DMS153 (cell line): ENCODE measurements around the gene PLXNC1.

Source experiments
- DNase-seq: peaks from one replicate; lab custom pipeline; 2025; lab: John Stamatoyannopoulos, UW

The PLXNC1 gene

DNA sequence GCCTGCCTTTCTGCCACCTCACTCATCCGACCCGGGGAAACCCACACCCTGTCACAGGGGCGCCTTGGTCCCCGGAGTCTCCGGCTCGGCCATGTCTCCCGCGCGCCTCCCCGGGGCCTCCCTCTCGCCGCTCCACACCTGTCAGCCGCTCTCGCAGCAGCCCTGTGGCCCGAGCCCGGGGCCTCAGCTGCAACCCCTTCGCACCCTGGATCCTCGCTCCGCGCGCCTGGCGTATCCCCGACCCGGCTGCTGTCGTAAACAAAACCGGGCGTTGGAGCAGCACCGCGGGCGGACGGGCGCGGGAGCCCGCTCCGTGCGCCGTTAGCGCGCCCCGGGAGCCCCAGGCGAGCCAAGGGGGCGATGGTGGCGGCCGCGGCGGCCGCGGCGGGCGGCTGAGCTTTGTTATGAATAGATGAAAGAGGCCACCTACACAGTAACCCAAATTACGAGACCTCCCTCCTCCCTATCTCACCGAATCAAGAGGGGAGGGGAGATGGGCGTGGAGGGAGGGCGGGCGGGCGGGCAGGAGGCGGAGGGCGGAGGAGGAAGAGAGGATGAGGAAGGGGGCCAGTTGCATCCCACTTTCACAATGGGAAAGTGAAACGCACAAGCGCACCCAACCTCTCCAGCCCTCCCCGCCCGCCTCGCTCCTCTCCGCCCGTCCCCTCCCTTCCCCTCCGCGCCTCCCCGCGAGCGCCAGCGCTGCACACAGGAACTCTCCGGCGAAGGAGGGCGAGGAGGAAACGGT, at the start of gene PLXNC1:
Gene PLXNC1, plus strand, starts transcription at position 587 of the 748 bp plus-strand sequence. CDS start 395 bp downstream, outside the sequence.
- DNase-seq: no peak

DNA sequence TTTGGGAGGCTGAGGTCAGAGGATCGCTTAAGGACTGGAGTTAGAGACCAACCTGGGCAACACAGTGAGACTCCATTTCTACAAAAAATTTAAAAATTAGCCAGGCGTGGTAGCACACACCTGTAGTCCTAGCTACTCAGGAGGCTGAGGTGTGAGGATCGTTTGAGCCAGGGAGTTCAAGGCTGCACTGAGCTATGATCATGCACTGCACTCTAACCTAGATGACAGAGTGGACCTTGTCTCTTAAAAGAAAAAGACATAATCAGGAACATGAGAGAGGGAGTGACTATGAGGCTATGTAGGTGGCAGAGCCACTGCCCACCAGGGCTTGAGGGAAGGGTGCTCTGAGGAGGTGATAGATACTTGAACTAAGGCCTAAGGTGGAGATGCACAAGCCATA, 49.2 kb upstream of the PLXNC1 start:
- no peak for DNase-seq

DNA sequence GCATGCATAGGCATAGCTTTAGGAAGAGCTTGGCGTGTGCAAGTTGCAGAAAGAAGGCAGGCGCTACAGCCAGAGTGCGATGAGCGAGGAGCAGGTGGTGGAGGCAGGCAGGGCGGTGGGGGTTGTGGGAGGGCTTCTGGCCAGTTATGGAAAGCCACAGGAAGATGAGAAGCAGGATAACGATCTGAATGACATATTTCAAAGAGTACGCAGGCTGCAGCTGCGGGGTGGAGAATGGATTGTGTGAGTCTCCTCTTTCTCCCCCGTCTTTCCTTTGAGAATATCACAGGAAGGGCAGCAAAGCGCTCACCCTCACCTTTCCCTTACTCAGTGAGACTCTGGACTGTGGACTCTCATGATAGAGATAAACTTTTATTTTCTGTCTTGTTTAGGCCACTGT, 48.7 kb upstream of the PLXNC1 start:
- peak; percentile 22 for DNase-seq

DNA sequence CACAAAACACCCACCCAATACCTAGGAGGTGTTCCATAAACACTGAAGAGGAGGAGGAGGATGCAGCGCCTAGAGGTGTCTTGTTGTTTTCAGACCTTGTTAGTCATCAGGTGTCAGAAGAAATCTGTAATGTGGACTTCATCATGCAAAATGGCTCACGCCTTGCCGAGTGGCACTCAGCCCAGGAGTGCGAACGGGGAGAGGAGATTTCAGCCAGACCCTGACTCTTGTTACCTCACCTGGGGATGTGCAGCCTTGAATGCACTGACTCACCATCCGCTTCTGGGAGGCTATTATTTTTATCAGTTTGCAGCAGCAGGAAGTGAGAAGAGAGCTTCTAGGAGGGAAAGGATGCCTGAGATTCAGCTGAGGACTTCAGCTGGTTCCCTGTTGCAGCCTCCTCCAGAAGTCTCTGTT, 48.2 kb upstream of the PLXNC1 start:
- DNase-seq: peak; percentile 18

DNA sequence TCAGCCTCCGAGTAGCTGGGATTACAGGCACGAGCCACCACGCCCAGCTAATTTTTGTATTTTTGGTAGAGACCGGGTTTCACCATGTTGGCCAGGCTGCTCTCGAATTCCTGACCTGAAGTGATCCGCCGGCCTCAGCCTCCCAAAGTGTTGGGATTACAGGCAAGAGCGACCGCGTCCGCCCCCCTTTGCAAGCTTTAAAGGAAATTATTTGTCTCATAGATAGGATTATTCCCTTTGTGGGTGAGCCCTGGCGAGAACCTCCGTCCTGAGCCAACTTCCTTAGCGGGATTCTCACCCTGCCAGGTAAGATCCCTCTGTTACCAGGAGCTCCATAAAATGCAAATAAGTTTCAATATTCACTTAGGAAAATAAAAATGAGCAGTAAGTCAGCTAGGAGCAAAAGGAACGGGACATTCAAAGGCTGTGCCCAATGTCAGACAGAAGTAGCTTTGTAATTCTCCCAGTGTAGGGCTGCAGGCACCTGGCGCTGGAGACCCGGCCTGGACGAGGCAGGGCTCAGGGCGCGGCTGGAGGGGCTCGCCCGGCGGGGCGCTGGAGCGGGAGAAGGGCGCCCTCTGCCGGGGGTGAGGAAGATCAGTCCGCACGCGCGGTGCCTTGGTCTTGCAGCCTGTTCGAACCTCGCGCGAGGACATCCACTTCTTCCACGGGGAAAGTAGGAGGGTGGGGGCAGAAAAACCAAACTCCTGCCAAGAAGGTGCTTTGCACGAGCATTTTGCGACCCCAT, 47.2 kb upstream of the PLXNC1 start:
- DNase-seq: peak; percentile 25

DNA sequence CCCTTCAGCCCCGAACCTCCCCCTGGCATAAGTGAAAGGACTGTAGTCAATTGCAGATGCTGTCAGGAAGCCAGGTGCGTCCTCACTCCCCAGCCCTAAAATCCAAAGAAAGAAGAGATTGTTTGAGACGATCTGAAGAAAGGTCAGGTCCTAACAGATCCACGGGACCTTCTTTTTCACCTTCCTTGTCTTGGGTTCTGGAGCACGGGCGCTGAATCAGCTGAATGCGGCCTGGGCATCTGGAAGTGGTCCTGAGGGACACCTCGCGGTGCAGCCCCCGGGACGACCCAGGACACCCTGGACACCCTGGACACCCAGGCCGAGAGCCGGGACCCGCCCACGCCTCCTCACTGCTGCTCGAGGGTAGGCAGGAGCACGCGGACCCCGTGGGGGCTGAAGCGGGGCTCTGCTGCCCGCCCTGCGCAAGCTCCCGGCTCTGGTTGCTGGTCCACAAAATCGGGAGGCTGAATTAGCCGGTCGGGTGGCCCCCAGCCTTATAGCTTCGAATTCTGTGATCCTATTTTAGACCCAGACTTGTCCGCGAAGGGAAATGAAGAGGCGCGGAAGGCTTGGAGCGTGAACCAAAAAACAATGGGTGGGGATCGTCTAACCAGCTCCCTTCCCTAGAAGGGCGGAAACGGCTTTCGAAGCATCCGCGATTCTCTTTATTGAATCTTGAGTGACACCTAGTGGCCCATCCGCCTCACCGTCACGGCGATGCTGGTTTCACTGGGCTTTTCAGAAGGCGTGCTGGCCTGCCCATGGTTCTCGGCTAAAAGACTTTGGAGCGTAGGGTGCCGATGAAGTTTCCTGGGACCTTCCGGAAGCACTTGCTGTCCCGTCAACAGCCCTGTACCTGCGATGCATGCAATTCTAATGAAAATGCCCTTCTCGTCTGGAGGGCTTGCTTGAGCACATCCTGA, 46.4 kb upstream of the PLXNC1 start:
- peak; percentile 77 for DNase-seq

DNA sequence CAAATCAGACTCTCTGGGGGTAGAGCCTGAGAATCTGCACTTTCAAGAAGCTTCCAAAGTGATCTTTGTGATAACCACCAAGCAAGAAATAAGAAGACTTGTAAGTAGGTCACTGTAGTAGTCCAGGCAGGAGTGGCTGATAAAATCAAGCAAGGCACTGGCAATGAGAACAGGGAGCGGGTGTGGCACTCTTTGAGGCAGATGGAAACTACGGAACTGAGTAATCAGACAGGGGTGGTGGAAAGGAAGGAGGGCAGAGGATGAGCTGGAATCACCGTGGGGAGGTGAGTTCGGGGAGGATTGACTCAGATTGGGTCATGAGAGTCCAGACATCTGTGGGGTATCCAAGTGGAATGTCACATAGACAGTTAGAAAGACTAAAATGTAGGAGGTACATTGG, 44.4 kb upstream of the PLXNC1 start:
- no peak for DNase-seq

DNA sequence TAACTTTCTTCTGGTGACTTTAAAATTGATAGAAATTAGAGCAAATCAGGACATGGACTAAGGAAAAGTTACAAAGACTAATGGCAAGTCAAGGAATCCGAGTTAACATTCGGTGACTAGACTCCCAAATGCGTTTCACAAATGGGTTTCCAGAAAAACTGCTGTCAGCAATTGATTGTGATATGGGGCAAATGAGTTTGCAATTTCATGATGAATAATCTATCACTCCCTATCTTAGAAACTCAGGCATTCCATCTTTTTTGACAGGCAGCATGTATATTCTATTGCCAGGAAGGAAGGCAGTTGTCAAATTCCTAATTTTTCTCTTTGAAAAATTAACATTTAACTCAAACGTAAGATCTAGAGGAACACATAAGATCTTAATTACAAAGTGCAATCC, 40.5 kb upstream of the PLXNC1 start:
- no peak for DNase-seq

DNA sequence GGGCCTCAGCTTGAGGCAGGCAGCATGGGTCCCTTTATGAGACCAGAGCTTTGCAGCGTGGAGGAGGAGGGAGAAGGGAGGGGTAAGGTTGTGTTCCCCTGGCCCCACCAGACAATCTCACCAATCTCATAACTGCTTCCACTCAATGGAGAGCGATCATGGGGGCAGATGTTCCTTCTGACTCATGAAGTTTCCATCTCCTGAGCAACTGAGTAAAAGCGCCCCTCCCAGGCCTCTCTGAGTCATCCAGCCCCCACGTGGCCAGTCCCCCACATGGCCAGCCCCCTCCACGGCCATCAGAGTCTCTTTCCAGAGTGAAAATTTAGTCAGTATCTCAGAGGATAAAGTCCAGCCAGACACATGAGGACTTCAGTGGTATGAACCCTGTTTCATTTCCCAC, 39.2 kb upstream of the PLXNC1 start:
- no peak for DNase-seq

DNA sequence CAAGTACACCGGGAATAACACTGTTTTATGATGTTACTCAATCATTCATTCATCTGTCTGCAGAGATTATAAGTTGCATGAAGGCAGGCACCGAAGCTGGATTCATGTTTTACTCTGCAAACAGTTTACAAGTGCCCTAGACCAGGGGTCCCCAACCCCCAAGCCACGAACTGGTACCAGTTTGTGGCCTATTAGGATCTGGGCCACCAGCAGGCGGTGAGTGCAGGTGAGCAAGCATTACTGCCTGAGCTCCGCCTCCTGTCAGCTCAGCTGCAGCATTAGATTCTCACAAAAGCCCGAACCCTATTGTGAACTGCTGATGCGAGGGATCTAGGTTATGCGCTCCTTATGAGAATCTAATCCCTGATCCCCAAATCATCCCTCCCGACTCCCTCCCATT, 38.1 kb upstream of the PLXNC1 start:
- no peak for DNase-seq

DNA sequence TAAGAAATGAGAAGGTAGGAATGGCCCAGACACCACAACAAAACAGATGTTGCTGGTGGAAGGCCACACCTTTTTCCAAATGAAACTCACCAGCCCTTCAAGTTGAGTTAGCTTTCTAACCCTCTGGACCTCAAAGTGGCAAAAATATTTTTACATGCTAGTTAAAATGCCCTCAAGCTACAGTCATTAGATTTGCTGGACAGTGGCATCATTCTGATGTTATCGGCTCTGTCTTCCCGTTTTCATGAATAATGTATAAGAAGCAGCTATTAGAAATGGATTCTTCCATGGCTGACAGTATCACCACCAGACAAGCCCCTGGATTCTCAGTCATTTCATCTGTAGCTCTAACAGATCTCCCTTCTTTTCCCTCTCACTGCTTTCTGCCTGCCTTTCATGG, 37.1 kb upstream of the PLXNC1 start:
- DNase-seq: no peak

DNA sequence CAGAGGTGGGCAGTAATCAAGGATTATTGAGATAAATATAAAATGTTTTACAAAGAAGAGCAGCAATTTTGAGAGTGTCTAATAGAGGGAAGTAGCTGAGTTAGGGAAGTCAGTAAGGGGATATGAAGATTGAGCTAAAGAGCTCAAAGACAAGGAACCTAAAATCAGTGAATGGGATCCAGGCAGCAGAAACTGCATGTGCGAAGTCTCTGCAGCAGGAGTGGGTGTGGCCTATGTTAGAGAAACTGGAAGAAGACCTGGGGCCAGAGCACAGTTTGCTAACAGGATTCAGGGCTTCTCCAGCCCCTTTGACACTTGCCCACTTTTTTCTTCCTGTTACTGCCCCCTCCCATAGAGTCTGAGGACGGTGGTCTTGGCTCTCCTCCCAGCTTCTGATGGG, 36.3 kb upstream of the PLXNC1 start:
- no peak for DNase-seq

DNA sequence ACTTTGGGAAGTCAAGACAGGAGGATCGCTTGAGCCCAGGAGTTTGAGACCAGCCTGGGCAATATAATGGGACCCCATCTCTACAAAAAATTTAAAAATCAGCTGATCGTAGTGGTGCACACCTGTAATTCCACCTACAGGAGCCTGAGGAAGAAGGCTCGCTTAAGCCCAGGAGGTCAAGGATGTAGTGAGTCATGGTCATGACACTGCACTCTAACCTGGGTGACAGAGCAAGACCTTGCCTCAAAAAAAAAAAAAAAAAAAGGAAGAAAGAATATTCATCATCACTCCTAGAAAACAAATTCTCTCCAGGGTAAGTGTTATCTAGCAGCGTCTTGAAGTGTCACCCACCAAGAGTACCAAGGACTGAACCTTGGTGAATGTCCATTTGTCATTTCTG, 34.2 kb upstream of the PLXNC1 start:
- DNase-seq: no peak

DNA sequence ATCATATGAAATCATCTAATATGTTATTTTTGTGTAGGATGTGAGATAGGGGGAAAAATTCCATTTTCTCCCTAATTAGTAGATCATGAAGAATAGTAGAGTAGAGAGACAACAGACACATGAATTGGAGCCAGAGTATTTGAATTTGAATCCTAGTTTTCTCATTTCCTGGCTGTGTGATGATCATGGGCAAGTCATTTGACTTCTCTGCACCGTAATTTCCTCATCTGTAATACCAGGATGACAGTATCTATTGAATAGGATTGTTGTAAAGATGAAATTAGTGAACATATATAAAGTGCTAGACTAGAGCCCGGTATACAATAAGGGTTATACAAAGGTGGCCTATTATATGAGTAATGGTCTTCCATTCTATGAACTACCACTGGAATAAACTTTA, 32.2 kb upstream of the PLXNC1 start:
- no peak for DNase-seq

DNA sequence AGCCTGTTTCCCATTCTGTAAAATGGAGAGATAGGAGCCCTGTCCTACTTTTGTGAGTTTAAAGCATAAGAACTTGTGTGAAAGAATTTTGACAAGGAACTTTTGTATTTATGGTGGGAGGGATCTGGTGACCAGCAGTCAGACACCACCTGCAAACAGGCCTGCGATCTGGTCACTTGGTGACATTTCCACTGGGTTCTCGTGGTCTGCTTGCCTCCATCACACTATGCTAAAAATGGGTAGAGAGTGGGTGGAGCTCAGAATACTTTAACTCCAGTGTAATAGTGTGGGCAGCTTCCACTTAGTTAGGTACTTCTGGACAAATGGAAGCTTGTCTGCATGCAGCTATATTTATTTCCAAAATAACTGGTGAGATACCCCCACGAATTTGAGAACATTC, 26.5 kb upstream of the PLXNC1 start:
- DNase-seq: no peak

DNA sequence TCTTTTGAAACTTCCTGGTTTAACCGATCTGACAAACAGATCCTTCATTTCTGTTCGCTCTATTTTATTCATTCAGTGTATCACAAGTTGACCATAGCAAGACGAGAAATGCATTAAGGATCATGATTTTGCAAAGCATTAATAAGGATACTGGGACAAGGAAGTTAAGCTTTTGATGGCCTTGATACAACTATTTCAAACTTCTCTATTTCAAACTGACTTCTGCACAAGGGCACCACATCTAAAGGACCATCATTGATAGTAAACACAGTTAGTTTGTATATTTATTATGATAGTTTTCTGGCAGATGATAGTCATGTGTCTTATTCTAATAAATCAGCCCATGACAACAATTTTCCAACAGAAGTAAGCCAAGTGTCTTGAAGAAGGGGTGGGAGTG, 25.8 kb upstream of the PLXNC1 start:
- DNase-seq: no peak

DNA sequence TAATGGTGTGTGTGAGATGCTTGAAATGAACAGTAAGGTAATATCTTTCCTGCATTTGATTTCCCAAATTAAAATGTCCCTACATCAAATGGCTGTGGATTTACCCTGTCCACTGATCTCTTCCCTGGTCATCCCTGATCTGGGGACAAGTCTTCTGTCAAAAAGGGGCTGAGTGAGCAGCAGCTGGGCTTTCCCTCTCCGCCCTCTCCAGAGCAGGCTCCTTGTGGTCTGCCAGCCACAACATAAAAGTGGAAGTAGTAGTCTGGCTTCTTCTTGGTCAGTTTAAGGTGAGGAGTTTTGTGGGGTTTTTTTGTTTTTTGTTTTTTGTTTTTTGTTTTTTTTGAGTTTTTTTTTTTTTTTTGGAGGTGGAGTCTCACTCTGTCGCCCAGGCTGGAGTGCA, 25.2 kb upstream of the PLXNC1 start:
- DNase-seq: no peak

DNA sequence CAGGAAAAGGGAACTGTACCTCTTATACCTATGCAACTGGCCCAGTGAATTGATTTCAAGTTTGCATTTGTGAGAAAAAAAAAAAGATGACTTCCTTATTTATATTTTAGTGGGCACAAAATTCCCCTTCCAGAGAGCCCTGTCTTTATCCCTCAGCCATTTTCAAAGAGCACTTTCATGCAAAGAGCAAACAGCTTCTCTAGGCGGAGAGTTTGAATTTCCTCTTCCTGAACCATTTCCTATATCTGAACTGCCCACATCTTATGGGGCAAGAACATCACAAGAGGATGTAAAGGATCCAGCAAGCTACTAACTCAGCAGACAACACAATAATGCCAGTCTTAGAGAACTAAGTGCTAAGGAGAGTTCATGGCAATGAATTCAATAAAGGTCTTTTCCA, 22.3 kb upstream of the PLXNC1 start:
- DNase-seq: no peak

DNA sequence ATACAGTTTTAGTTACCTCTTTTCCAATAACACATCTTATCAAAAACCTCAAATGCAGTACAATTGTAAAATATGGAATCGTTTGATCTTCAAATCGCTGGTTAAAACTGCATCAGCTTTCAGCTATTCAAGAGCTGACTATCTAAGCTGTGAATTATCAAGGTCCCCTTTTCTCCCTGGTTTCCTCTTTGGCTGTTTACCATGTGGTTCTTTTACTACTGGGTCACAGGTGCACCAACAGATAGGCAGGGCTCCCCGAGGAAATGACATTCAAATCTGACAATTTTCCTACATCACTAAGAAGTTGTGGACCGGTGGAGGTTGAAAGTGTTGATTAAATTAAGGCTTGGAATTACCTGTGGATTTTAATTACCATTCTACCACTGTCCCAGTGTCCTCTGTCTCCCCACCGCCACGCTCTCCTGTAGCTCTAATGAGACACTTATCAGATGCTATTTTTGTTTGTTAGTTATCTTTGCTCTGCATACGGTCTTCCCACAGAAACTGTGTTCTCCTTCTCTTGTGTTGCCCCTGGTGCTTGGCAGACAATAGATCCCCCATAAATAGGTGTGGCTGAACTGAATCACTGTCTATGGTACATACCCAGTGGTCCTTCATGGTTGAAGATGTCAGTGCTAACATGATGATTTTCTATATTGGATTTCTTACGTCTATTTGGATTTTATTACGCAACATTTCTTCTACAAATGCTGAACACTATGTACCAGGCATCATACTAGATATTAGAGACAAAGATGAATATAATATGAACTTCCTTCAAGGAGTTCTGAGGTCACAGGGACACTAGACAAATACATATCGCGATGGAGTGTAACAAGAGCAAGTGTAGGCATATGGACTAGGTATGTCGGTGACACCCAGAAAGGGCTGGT, 20.9 kb upstream of the PLXNC1 start:
- DNase-seq: no peak

DNA sequence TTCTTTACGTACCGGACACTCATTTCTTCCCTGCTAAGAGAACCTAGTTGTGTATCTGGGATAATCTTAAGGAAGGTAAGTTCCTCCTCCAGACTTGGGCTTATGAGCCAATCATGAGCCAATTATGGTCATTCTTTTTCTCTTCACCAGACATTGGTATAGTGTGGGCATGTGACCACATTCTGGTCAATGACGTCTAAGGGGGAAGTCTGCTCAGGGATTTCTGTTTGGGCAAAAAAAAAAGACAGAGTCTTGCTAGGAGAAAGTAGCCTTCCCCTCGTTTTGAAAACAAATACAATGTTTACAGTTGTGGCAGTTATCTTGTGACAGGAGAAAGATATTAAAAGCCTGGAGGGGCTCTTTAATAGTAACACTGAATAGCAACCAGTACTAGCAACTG, 20.1 kb upstream of the PLXNC1 start:
- no peak for DNase-seq

DNA sequence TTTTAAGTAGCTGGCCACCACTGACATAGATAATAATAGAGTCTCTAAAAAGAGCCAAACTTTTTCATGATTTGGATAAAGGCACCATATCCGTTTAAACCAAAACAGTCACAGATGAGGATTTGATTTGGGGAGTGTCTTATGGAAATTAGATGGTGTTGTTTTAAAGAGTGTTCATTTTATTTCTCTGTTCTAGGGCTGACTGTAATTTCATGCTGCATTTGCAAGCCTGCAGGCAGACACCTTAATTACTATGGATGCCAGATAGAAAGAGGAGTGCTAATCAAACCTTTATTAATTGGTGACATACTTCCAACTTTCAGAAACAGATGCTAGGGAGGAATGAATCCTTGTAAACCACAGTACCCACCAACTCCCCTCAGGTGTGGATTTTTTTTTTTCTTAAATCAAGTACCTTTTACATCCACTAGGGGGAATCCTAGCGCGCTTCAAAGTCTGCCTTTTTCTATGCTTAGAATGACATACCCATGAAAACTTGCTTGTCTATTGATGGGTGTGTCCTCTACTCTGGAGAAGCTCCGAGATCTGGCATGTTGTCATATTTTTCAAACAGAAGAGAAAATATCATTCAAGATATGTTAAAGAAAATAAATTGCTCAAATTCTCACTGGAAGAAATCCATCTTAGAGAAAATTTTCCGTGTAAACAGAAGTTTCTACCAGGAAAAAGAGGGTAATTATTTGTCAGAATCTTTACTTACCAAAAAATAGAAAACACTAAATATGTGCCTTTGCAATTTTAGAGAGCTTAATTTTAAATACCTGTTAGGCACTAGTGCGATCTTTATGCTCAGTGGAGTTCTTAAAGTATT, 14.2 kb upstream of the PLXNC1 start:
- peak; percentile 23 for DNase-seq
